HepG2 (cell line): ENCODE measurements around the gene LYRM4. TPM values are rescaled to one million over a fixed set of nuclear protein-coding genes. Genes with fewer than 3 reads are reported as not detected.

Experiments
- ATAC-seq: fragments of 200-7000 bp; cut with Tn5 transposase; 3 replicates; pipeline ENCODE4 v1.9.1; 2020; ENCODE audit warnings: mild to moderate bottlenecking, moderate library complexity
- BruUV-seq: library from RNA; stranded (reverse); fragments of 400-500 nt; replicated peaks from 2 replicates; lab custom pipeline; 2021; lab: Mats Ljungman, UMichigan
- CTCF ChIA-PET: fragments of 300-600 bp; formaldehyde crosslinking; extraction: SDS; loops from one replicate; lab custom pipeline; 2021; ENCODE audit warnings: low total read pairs, inconsistent platforms, low intra/inter-chr PET ratio; lab: Yijun Ruan, JAX
- POLR2A ChIA-PET: fragments of 350-600 bp; sonication (Branson Sonifier 250); formaldehyde crosslinking; loops from one replicate; lab custom pipeline; 2020; ENCODE audit warnings: antibody characterized with exemption, inconsistent platforms; lab: Yijun Ruan, JAX
- DNase-seq: peaks from one replicate; pipeline ENCODE4 v3.0.0-alpha.2; 2015; ENCODE audit warnings: low spot score
- FAIRE-seq: peaks from 3 replicates; lab custom pipeline; 2011; peaks lifted over from hg19 to GRCh38; lab: Jason Lieb, UNC
- H2AFZ ChIP-seq: one replicate; pipeline ENCODE4 v1.6.1; 2011; ENCODE audit warnings: low read length, inconsistent platforms
- H3K27ac ChIP-seq: fragments of 300-600 bp; 3 replicates; pipeline ENCODE4 v1.8.0; 2011; ENCODE audit warnings: mixed run types, mild to moderate bottlenecking, mixed read lengths, low read length, inconsistent platforms; ENCODE audit not compliant: insufficient read depth; ENCODE audit errors: extremely low read length
- H3K27me3 ChIP-seq, 2 experiments: fragments of 200-600 bp in 1 of 2; 2 replicates in 1 of 2; 3 replicates in 1 of 2; pipeline versions ENCODE4 v1.6.0 to v1.8.0; 2011; ENCODE audit warnings: low read length in 2 of 2, mild to moderate bottlenecking in 2 of 2, moderate library complexity in 2 of 2, inconsistent platforms in 1 of 2; ENCODE audit not compliant: insufficient read depth in 2 of 2, control insufficient read depth in 1 of 2
- H3K36me3 ChIP-seq, 2 experiments: fragments of 200-600 bp in 1 of 2; replicated peaks in 1 of 2; 2 replicates in 1 of 2; 3 replicates in 1 of 2; pipeline versions ENCODE4 v1.5.1 to v1.8.0; 2011; ENCODE audit warnings: low read length in 2 of 2, inconsistent platforms in 1 of 2; ENCODE audit not compliant: insufficient read depth in 2 of 2, control insufficient read depth in 1 of 2
- H3K4me1 ChIP-seq: 2 replicates; pipeline ENCODE4 v1.5.1; 2012; ENCODE audit warnings: low read length, inconsistent platforms; ENCODE audit not compliant: insufficient read depth
- H3K4me2 ChIP-seq: 2 replicates; pipeline ENCODE4 v1.6.0; 2011; ENCODE audit warnings: low read depth, low read length, inconsistent platforms
- H3K4me3 ChIP-seq, 3 experiments: fragments of 200-600 bp in 1 of 3; sonication (generic), shearing (Covaris generic) in 1 of 3; replicated peaks in 1 of 3; 2 replicates each; pipeline ENCODE4 v1.5.1; 2011 to 2016; ENCODE audit warnings: low read length in 3 of 3, inconsistent platforms in 2 of 3, low read depth in 2 of 3, mild to moderate bottlenecking in 2 of 3, control low read depth in 1 of 3, mixed read lengths in 1 of 3; ENCODE audit not compliant: insufficient read depth in 1 of 3
- H3K79me2 ChIP-seq: one replicate; pipeline ENCODE4 v1.6.1; 2011; ENCODE audit warnings: low read length, inconsistent platforms; ENCODE audit not compliant: insufficient read depth
- H3K9ac ChIP-seq: 2 replicates; pipeline ENCODE4 v1.6.0; 2011; ENCODE audit warnings: mild to moderate bottlenecking, low read depth, low read length, inconsistent platforms; ENCODE audit not compliant: insufficient read depth
- H3K9me3 ChIP-seq: 2 replicates; pipeline ENCODE4 v1.5.1; 2012; ENCODE audit warnings: mild to moderate bottlenecking, low read length
- H4K20me1 ChIP-seq: 2 replicates; pipeline ENCODE4 v1.6.0; 2011; ENCODE audit warnings: inconsistent platforms, mild to moderate bottlenecking, low read length, moderate library complexity; ENCODE audit not compliant: insufficient read depth
- RXRB ChIP-seq: IDR thresholded peaks from 2 replicates; pipeline ENCODE4 v1.6.1; 2016; ENCODE audit warnings: borderline replicate concordance, missing genetic modification reagents, missing compliant biosample characterization
- SETDB1 ChIP-seq: sonication (generic); formaldehyde crosslinking; IDR thresholded peaks from 2 replicates; pipeline ENCODE4 v1.5.1; 2020; ENCODE audit warnings: missing genetic modification reagents, mild to moderate bottlenecking, borderline replicate concordance
- ZNF317 ChIP-seq: sonication (generic); formaldehyde crosslinking; IDR thresholded peaks from 2 replicates; pipeline ENCODE4 v1.5.0; 2020; ENCODE audit warnings: mild to moderate bottlenecking, missing genetic modification reagents
- ZNF326 ChIP-seq: sonication (generic); formaldehyde crosslinking; IDR thresholded peaks from 2 replicates; pipeline ENCODE4 v1.4.0; 2020; ENCODE audit warnings: missing genetic modification reagents, borderline replicate concordance
- ZNF674 ChIP-seq: sonication (generic); formaldehyde crosslinking; IDR thresholded peaks from 2 replicates; pipeline ENCODE4 v1.5.0; 2020; ENCODE audit warnings: low read depth, mild to moderate bottlenecking, missing genetic modification reagents
- WGBS: methylation state at CpG from one replicate; pipeline ENCODE4 v1.1.6; 2017; ENCODE audit warnings: low lambda C conversion rate; 5-methylcytosine and 5-hydroxymethylcytosine counted together
- in situ Hi-C: cut with HindIII; loops from 2 replicates; pipeline ENCODE4 v1.10.0; 2017; ENCODE audit warnings: low pct_unique_long_range_greater_than_20kb; ENCODE audit not compliant: extremely low pct_ligation_motif_present
- intact Hi-C: fragments of 100-400 bp; cut with micrococcal nuclease; formaldehyde crosslinking; loops from one replicate; pipeline ENCODE4 v1.10.0; 2022; ENCODE audit not compliant: unreplicated experiment
- polyA plus RNA-seq, 8 experiments: library from polyadenylated mRNA; depleted of rRNA in 3 of 8; stranded (reverse) in 7 of 8; unstranded in 1 of 8; fragments of >200 nt; fragmentation: Illumina TruSeq in 4 of 8; extraction: Trizol in 4 of 8; gene quantifications; 2 replicates each; pipeline versions ENCODE4 v1.2.1 to v1.2.3, GENCODE V29; 2011 to 2016; ENCODE audit warnings: low read depth in 4 of 8, missing spikeins in 1 of 8, mixed read lengths in 1 of 8; ENCODE audit not compliant: insufficient read depth in 1 of 8
- total RNA-seq, 5 experiments: library from RNA; depleted of rRNA; stranded (reverse); fragments of >200 nt; fragmentation: Illumina TruSeq; extraction: Trizol; gene quantifications; 2 replicates each; pipeline ENCODE4 v1.2.3, GENCODE V29; 2016; ENCODE audit warnings: low read depth in 1 of 5
- TF ChIP-seq, protein P1 (sequence below): sonication (generic); formaldehyde crosslinking; IDR thresholded peaks from 2 replicates; pipeline ENCODE4 v1.5.0; 2020; ENCODE audit warnings: mild to moderate bottlenecking, missing genetic modification reagents
- TF ChIP-seq, protein P2 (sequence below): sonication (generic); formaldehyde crosslinking; IDR thresholded peaks from 2 replicates; pipeline ENCODE4 v1.4.0; 2020; ENCODE audit warnings: missing genetic modification reagents, mild to moderate bottlenecking, borderline replicate concordance
- TF ChIP-seq, protein P3 (sequence below): sonication (generic); formaldehyde crosslinking; IDR thresholded peaks from 2 replicates; pipeline ENCODE4 v1.9.0; 2021; ENCODE audit warnings: missing genetic modification reagents, mild to moderate bottlenecking, borderline replicate concordance
- TF ChIP-seq, protein P4 (sequence below): sonication (generic); formaldehyde crosslinking; IDR thresholded peaks from 2 replicates; pipeline ENCODE4 v1.5.1; 2020; ENCODE audit warnings: mild to moderate bottlenecking, moderate library complexity, missing genetic modification reagents
- TF ChIP-seq, protein P5 (sequence below): IDR thresholded peaks from 2 replicates; pipeline ENCODE4 v1.6.1; 2016; ENCODE audit warnings: low read depth, control low read depth
- TF ChIP-seq, protein P6 (sequence below): IDR thresholded peaks from 2 replicates; pipeline ENCODE4 v1.6.1; 2016; ENCODE audit warnings: mild to moderate bottlenecking

The LYRM4 gene
- total and polyA plus RNA-seq, 2 of the 13 experiments (the other 11 are each of a cell fraction or from before 2014, with no cell fraction given) = 64.6 to 67.5 TPM

DNA sequence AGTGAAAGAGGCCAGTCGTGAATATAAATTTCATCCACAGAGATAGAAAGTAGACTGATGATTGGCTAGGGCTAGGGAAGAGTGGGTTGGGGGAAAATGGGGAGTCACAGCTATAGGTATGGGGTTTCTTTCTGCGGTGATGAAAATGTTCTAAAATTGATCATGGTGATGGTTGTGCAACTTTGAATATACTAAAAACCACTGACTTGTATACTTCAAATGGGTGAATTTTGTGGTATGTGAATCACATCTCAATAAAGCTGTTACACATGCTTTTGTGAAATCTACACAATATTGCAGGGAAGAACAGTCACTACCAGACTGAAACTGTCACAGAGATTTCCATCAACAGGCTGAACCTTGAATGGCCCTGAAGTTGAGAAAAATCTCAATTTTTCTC is 61.5 kb downstream of the LYRM4 start:
- ChIA-PET POLR2A (no interaction called here), CTCF (no interaction called here)
- no peak overlapping the region for H3K27ac ChIP-seq
- H3K4me2 ChIP-seq = no peak overlapping the region
- 94% methylated on average over 2 of the region's 2 CpGs for WGBS
- H3K9me3 ChIP-seq = no peaks in the 10 kb centered on the region
- intact Hi-C loops (no loop called here), in situ Hi-C loops (no loop called here)
- H2AFZ ChIP-seq = no peak overlapping the region
- peaks cover under 1% of the 10 kb centered on the region for H3K79me2 ChIP-seq
- no peak overlapping the region for H3K4me3 ChIP-seq
- no peak overlapping the region for H3K9ac ChIP-seq
- no peaks in the 10 kb centered on the region for H3K27me3 ChIP-seq
- TF ChIP-seq, protein P1, sequence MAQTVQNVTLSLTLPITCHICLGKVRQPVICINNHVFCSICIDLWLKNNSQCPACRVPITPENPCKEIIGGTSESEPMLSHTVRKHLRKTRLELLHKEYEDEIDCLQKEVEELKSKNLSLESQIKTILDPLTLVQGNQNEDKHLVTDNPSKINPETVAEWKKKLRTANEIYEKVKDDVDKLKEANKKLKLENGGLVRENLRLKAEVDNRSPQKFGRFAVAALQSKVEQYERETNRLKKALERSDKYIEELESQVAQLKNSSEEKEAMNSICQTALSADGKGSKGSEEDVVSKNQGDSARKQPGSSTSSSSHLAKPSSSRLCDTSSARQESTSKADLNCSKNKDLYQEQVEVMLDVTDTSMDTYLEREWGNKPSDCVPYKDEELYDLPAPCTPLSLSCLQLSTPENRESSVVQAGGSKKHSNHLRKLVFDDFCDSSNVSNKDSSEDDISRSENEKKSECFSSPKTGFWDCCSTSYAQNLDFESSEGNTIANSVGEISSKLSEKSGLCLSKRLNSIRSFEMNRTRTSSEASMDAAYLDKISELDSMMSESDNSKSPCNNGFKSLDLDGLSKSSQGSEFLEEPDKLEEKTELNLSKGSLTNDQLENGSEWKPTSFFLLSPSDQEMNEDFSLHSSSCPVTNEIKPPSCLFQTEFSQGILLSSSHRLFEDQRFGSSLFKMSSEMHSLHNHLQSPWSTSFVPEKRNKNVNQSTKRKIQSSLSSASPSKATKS (CRISPR knock-in tag) = no peak
- TF ChIP-seq ZNF326 (CRISPR knock-in tag) = no peak
- no peak for TF ChIP-seq ZNF317 (CRISPR knock-in tag)
- TF ChIP-seq SETDB1 (CRISPR knock-in tag) = no peak
- TF ChIP-seq, protein P2, sequence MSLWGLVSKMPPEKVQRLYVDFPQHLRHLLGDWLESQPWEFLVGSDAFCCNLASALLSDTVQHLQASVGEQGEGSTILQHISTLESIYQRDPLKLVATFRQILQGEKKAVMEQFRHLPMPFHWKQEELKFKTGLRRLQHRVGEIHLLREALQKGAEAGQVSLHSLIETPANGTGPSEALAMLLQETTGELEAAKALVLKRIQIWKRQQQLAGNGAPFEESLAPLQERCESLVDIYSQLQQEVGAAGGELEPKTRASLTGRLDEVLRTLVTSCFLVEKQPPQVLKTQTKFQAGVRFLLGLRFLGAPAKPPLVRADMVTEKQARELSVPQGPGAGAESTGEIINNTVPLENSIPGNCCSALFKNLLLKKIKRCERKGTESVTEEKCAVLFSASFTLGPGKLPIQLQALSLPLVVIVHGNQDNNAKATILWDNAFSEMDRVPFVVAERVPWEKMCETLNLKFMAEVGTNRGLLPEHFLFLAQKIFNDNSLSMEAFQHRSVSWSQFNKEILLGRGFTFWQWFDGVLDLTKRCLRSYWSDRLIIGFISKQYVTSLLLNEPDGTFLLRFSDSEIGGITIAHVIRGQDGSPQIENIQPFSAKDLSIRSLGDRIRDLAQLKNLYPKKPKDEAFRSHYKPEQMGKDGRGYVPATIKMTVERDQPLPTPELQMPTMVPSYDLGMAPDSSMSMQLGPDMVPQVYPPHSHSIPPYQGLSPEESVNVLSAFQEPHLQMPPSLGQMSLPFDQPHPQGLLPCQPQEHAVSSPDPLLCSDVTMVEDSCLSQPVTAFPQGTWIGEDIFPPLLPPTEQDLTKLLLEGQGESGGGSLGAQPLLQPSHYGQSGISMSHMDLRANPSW (CRISPR knock-in tag) = no peak
- TF ChIP-seq, protein P3, sequence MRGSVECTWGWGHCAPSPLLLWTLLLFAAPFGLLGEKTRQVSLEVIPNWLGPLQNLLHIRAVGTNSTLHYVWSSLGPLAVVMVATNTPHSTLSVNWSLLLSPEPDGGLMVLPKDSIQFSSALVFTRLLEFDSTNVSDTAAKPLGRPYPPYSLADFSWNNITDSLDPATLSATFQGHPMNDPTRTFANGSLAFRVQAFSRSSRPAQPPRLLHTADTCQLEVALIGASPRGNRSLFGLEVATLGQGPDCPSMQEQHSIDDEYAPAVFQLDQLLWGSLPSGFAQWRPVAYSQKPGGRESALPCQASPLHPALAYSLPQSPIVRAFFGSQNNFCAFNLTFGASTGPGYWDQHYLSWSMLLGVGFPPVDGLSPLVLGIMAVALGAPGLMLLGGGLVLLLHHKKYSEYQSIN (CRISPR knock-in tag) = no peak
- TF ChIP-seq ZNF674 = no peak
- TF ChIP-seq, protein P4, sequence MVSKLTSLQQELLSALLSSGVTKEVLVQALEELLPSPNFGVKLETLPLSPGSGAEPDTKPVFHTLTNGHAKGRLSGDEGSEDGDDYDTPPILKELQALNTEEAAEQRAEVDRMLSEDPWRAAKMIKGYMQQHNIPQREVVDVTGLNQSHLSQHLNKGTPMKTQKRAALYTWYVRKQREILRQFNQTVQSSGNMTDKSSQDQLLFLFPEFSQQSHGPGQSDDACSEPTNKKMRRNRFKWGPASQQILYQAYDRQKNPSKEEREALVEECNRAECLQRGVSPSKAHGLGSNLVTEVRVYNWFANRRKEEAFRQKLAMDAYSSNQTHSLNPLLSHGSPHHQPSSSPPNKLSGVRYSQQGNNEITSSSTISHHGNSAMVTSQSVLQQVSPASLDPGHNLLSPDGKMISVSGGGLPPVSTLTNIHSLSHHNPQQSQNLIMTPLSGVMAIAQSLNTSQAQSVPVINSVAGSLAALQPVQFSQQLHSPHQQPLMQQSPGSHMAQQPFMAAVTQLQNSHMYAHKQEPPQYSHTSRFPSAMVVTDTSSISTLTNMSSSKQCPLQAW (CRISPR knock-in tag) = no peak
- TF ChIP-seq, protein P5, sequence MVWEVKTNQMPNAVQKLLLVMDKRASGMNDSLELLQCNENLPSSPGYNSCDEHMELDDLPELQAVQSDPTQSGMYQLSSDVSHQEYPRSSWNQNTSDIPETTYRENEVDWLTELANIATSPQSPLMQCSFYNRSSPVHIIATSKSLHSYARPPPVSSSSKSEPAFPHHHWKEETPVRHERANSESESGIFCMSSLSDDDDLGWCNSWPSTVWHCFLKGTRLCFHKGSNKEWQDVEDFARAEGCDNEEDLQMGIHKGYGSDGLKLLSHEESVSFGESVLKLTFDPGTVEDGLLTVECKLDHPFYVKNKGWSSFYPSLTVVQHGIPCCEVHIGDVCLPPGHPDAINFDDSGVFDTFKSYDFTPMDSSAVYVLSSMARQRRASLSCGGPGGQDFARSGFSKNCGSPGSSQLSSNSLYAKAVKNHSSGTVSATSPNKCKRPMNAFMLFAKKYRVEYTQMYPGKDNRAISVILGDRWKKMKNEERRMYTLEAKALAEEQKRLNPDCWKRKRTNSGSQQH (CRISPR knock-in tag) = no peak
- TF ChIP-seq, protein P6, sequence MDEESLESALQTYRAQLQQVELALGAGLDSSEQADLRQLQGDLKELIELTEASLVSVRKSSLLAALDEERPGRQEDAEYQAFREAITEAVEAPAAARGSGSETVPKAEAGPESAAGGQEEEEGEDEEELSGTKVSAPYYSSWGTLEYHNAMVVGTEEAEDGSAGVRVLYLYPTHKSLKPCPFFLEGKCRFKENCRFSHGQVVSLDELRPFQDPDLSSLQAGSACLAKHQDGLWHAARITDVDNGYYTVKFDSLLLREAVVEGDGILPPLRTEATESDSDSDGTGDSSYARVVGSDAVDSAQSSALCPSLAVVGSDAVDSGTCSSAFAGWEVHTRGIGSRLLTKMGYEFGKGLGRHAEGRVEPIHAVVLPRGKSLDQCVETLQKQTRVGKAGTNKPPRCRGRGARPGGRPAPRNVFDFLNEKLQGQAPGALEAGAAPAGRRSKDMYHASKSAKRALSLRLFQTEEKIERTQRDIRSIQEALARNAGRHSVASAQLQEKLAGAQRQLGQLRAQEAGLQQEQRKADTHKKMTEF (CRISPR knock-in tag) = no peak
- TF ChIP-seq RXRB = no peak
- ATAC-seq (no peak), DNase-seq (no peak), FAIRE-seq (no peak)
- H4K20me1 ChIP-seq = no peaks in the 10 kb centered on the region
- peaks cover 7 to 17% of the 10 kb centered on the region in 2 experiments for H3K36me3 ChIP-seq
- no TSS peak for BruUV-seq
- peaks cover 24% of the 10 kb centered on the region for H3K4me1 ChIP-seq
